Ascending aorta (tissue), 2 donors: ENCODE results near the gene PLEKHO2. TPM values are rescaled to one million over a fixed set of nuclear protein-coding genes. Genes with fewer than 3 reads are reported as not detected.

ENCODE experiments used
- DNase-seq, 2 donors: peaks; one replicate each; pipeline ENCODE4 v3.0.0-alpha.2; 2019; ENCODE audit warnings: low spot score in 2 of 2
- H3K27ac ChIP-seq, 2 donors: fragments of 200-600 bp; sonication (generic); one replicate each; pipeline ENCODE4 v1.5.1; 2016 to 2017; ENCODE audit warnings: mild to moderate bottlenecking in 1 of 2
- H3K27me3 ChIP-seq: fragments of 200-600 bp; sonication (generic); one replicate; pipeline ENCODE4 v1.5.1; 2017
- H3K36me3 ChIP-seq, 2 donors: fragments of 200-600 bp; sonication (generic); one replicate each; pipeline ENCODE4 v1.5.1; 2016
- H3K4me1 ChIP-seq, 2 donors: fragments of 200-600 bp; sonication (generic); one replicate each; pipeline ENCODE4 v1.5.1; 2016 to 2017; ENCODE audit warnings: mild to moderate bottlenecking in 1 of 2
- H3K4me3 ChIP-seq, 2 donors: fragments of 200-600 bp; sonication (generic); one replicate each; pipeline ENCODE4 v1.5.1; 2016 to 2017; ENCODE audit warnings: mild to moderate bottlenecking in 1 of 2
- H3K9me3 ChIP-seq, 2 donors: fragments of 200-600 bp; sonication (generic); one replicate each; pipeline ENCODE4 v1.5.1; 2016
- intact Hi-C: fragments of 100-400 bp; cut with DNase I; formaldehyde crosslinking; loops from one replicate; pipeline ENCODE4 v1.15.1; 2023
- total RNA-seq: library from RNA; depleted of rRNA; stranded (reverse); fragments of >200 nt; gene quantifications from one replicate; pipeline ENCODE4 v1.1.0, GENCODE V29; 2016
- TF ChIP-seq, protein P1 (sequence below), 3 experiments: fragments of 200-600 bp in 2 of 3; fragments of 450-650 bp in 1 of 3; sonication (generic) in 2 of 3; IDR thresholded peaks; one replicate each; pipeline ENCODE4 v1.5.1; 2016 to 2019; ENCODE audit warnings: antibody characterized with exemption in 3 of 3, mild to moderate bottlenecking in 1 of 3, moderate library complexity in 1 of 3

Gene PLEKHO2
- total RNA-seq, 1 donor from 2014 or later = 41.4 TPM

DNA sequence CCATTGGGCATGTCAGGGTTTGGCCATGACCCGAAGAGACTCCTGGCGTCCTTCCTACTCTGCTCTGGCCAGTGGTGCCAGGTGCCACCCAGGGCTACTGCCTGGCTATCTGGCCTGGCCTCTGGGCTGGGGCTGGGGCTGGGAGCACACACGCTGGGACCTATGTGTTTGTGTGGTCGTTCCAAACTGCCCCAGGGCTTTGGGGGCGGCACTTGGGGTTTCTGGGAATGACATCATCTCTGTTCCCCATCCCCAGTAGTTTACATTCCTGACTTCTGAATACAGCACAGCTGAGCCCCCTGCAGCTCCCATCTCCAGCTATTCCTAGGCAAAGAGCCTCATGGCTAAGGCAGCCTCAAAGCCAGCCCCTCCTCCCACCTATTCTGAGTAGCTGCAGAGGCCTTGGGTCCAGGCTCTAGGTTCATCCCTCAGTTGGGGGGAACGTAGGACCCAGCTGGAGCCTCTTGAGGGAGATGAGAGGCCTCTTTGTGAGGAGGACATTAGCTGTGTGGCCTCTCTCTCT, 24.3 kb downstream of the PLEKHO2 start:
- DNase-seq = no peak
- H3K36me3 ChIP-seq = peaks cover 50 to 66% of the 10 kb centered on the region in 2 donors
- H3K4me3 ChIP-seq = no peak overlapping the region
- TF ChIP-seq, protein P1, sequence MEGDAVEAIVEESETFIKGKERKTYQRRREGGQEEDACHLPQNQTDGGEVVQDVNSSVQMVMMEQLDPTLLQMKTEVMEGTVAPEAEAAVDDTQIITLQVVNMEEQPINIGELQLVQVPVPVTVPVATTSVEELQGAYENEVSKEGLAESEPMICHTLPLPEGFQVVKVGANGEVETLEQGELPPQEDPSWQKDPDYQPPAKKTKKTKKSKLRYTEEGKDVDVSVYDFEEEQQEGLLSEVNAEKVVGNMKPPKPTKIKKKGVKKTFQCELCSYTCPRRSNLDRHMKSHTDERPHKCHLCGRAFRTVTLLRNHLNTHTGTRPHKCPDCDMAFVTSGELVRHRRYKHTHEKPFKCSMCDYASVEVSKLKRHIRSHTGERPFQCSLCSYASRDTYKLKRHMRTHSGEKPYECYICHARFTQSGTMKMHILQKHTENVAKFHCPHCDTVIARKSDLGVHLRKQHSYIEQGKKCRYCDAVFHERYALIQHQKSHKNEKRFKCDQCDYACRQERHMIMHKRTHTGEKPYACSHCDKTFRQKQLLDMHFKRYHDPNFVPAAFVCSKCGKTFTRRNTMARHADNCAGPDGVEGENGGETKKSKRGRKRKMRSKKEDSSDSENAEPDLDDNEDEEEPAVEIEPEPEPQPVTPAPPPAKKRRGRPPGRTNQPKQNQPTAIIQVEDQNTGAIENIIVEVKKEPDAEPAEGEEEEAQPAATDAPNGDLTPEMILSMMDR (IDR thresholded peaks at IDR 0.05) = no peak
- H3K27me3 ChIP-seq = no peaks in the 10 kb centered on the region
- H3K9me3 ChIP-seq = no peaks in the 10 kb centered on the region
- intact Hi-C loops = no loop called here
- no peaks in the 10 kb centered on the region for H3K4me1 ChIP-seq
- peak overlapping the region in 1 of 2 donors; percentile 39 for H3K27ac ChIP-seq

GRCh38 chr15:64869501-64869900, 27.8 kb downstream of the PLEKHO2 start:
- H3K27ac ChIP-seq = no peak overlapping the region
- H3K4me1 ChIP-seq = peaks cover 0 to 13% of the 10 kb centered on the region in 2 donors
- no peaks in the 10 kb centered on the region for H3K27me3 ChIP-seq
- H3K36me3 ChIP-seq = peaks cover 33 to 40% of the 10 kb centered on the region in 2 donors
- H3K4me3 ChIP-seq = no peak overlapping the region
- intact Hi-C loops = no loop called here
- no peak for DNase-seq
- TF ChIP-seq, protein P1 (IDR thresholded peaks at IDR 0.05) = no peak
- H3K9me3 ChIP-seq = no peaks in the 10 kb centered on the region

- intact Hi-C loops = no loop called here
- H3K4me3 ChIP-seq = no peak overlapping the region
- TF ChIP-seq, protein P1 (IDR thresholded peaks at IDR 0.05) = no peak
- peaks cover 24 to 31% of the 10 kb centered on the region in 2 donors for H3K36me3 ChIP-seq
- no peaks in the 10 kb centered on the region for H3K27me3 ChIP-seq
- no peak for DNase-seq
- peak overlapping the region in 1 of 2 donors; percentile 18 for H3K27ac ChIP-seq
- no peaks in the 10 kb centered on the region for H3K9me3 ChIP-seq
- H3K4me1 ChIP-seq = peaks cover 0 to 13% of the 10 kb centered on the region in 2 donors
Measured at GRCh38 chr15:64870353-64870752, 28.6 kb downstream of the PLEKHO2 start.

- peaks cover 0 to under 1% of the 10 kb centered on the region in 2 donors for H3K36me3 ChIP-seq
- H3K4me3 ChIP-seq = no peak overlapping the region
- intact Hi-C loops = loop anchor here (2.0 kb wide), 1 partner anchor 19 kb away; no protein-coding TSS in a partner anchor
- peaks cover 0 to 13% of the 10 kb centered on the region in 2 donors for H3K4me1 ChIP-seq
- H3K9me3 ChIP-seq = no peaks in the 10 kb centered on the region
- no peaks in the 10 kb centered on the region for H3K27me3 ChIP-seq
- H3K27ac ChIP-seq = no peak overlapping the region
- TF ChIP-seq, protein P1 (IDR thresholded peaks at IDR 0.05) = no peak
- DNase-seq = no peak
Measured at GRCh38 chr15:64875641-64876223, 34.0 kb downstream of the PLEKHO2 start.

GRCh38 chr15:64877435-64877834, 35.7 kb downstream of the PLEKHO2 start:
- Histone ChIP-seq H3K27ac (peak overlapping the region; percentile 58 to 60), H3K4me3 (no peak overlapping the region), H3K9me3 (no peaks in the 10 kb centered on the region), H3K4me1 (peaks cover 0 to 13% of the 10 kb centered on the region in 2 donors), H3K27me3 (no peaks in the 10 kb centered on the region), H3K36me3 (no peaks in the 10 kb centered on the region)
- DNase-seq = peak; percentile 47 to 87
- intact Hi-C loops = loop anchor here (2.0 kb wide), 1 partner anchor 21 kb away; no protein-coding TSS in a partner anchor
- TF ChIP-seq, protein P1 (IDR thresholded peaks at IDR 0.05) = no peak
